Heart left ventricle (tissue), 16 donors: ENCODE measurements around the gene ENGASE. TPM values are rescaled to one million over a fixed set of nuclear protein-coding genes. Genes with fewer than 3 reads are reported as not detected.

Experiments
- ATAC-seq, 4 donors: fragments of 200-7000 bp; cut with Tn5 transposase; one replicate each; pipeline ENCODE4 v1.9.1; 2020 to 2022; ENCODE audit warnings: moderate library complexity in 4 of 4, mild to moderate bottlenecking in 3 of 4, moderate number of reproducible peaks in 1 of 4
- DNase-seq, 5 donors: peaks; one replicate each; pipeline ENCODE4 v3.0.0-alpha.2; 2020
- H3K27ac ChIP-seq, 12 donors: fragments of 200-600 bp; sonication (generic) in 4 of 12; one replicate each; pipeline versions ENCODE4 v1.5.0 to v1.8.0; 2016 to 2022; ENCODE audit warnings: mild to moderate bottlenecking in 2 of 12
- H3K27me3 ChIP-seq, 9 donors: fragments of 200-600 bp; sonication (generic) in 2 of 9; one replicate each; pipeline versions ENCODE4 v1.5.1 to v1.8.0; 2016 to 2022; ENCODE audit warnings: mild to moderate bottlenecking in 3 of 9
- H3K36me3 ChIP-seq, 9 donors: fragments of 200-600 bp; sonication (generic) in 2 of 9; one replicate each; pipeline versions ENCODE4 v1.5.0 to v1.8.0; 2018 to 2022; ENCODE audit warnings: mild to moderate bottlenecking in 2 of 9
- H3K4me1 ChIP-seq, 12 donors: fragments of 200-600 bp; sonication (generic) in 4 of 12; one replicate each; pipeline versions ENCODE4 v1.5.0 to v1.8.0; 2016 to 2022; ENCODE audit warnings: mild to moderate bottlenecking in 3 of 12
- H3K4me3 ChIP-seq, 12 donors: fragments of 200-600 bp; sonication (generic) in 4 of 12; one replicate each; pipeline versions ENCODE4 v1.5.0 to v1.8.0; 2017 to 2022; ENCODE audit warnings: mild to moderate bottlenecking in 9 of 12, moderate library complexity in 4 of 12
- H3K9me3 ChIP-seq, 12 donors: fragments of 200-600 bp; sonication (generic) in 4 of 12; one replicate each; pipeline versions ENCODE4 v1.5.0 to v1.8.0; 2016 to 2022; ENCODE audit warnings: mild to moderate bottlenecking in 1 of 12
- CTCF ChIP-seq, 12 donors: fragments of 200-600 bp; sonication (generic) in 4 of 12; IDR thresholded peaks; one replicate each; pipeline versions ENCODE4 v1.5.0 to v1.8.0; 2018 to 2022; ENCODE audit warnings: antibody characterized with exemption in 12 of 12, mild to moderate bottlenecking in 5 of 12
- POLR2A ChIP-seq, 2 donors: fragments of 450-650 bp; IDR thresholded peaks; one replicate each; pipeline ENCODE4 v1.6.1; 2017; ENCODE audit warnings: antibody characterized with exemption in 2 of 2, mild to moderate bottlenecking in 2 of 2, moderate library complexity in 2 of 2
- WGBS, 4 donors: extraction: QIAGEN DNeasy Blood & Tissue Kit in 2 of 4; methylation state at CpG; one replicate each; pipeline versions ENCODE4 v1.1.5 to v1.1.7; 2013 to 2018; 5-methylcytosine and 5-hydroxymethylcytosine counted together
- intact Hi-C, 10 donors: fragments of 100-400 bp; cut with DNase I; formaldehyde crosslinking; loops; one replicate each; pipeline versions ENCODE4 v1.11.1 to v1.14.2; 2022
- polyA plus RNA-seq, 2 donors: library from polyadenylated mRNA; stranded (reverse); fragments of 200-250 nt; gene quantifications; one replicate each; pipeline ENCODE4 v1.2.3, GENCODE V29; 2013
- total RNA-seq, 9 donors: library from RNA; depleted of rRNA in 2 of 9; stranded (reverse); fragments of >200 nt in 2 of 9; fragmentation: NEBNext Ultra II Directional in 3 of 9; extraction: Animal tissue kit (Norgen Biotek cat#: 25700) in 3 of 9; gene quantifications; one replicate each; pipeline versions ENCODE4 v1.1.0 to v1.2.4, GENCODE V29; 2016 to 2023
- donor health status: ischemic (EF 13 %, LVEDD 7.1; RV severe dilation, severe dysfunction).
- donor health status: healthy with polysubstance abuse.
- donor health status: DM: no; HTN: yes; CAD: no.
- donor health status: DM: no; HTN: no; CAD: no.
- donor health status: ischemic (EF 25% LVEDD 6.9; RV normal size, moderate dysfunction).
- donor health status: ischemic (EF 25% LVEDD 5.7; RV mildly dilated, moderate dysfunction).
- donor health status: healthy.
- donor health status: DM: yes; HTN: yes; CAD: no.
- donor health status: ischemic (EF 35%, LVEDD 5.7; RV mildly dilated, moderate dysfunction).
- donor health status: nonischemic (EF 11% LVEDD 7.7; RV severe dilation, severe dysfunction).
- donor health status: DM: yes; HTN: yes; CAD: no.
- donor health status: PGD.
- donor health status: ischemic (EF 29% LVEDD 5.4; RV normal size, mild dysfunction).
- donor health status: nonischemic (EF 23%, LVEDD 6.1; RV moderate dilation, normal function).

ENGASE gene
- total and polyA plus RNA-seq, 11 donors: 6.2 to 42.0 (median 23.5) TPM

- Histone ChIP-seq H3K4me3 (no peak overlapping the region), H3K27ac (peak overlapping the region in 4 of 12 donors; percentile 12 to 79 (median 40)), H3K9me3 (peaks cover 0 to 15% (median 4%) of the 10 kb centered on the region in 12 donors), H3K4me1 (peaks cover 0 to 16% (median 8%) of the 10 kb centered on the region in 12 donors), H3K27me3 (no peaks in the 10 kb centered on the region), H3K36me3 (peaks cover 0 to 7% (median 0%) of the 10 kb centered on the region in 9 donors)
- ATAC-seq (peak in 3 of 4 donors; percentile 50 to 67 (median 56)), DNase-seq (no peak)
- WGBS, 4 donors: 52 to 67% (median 57%) methylated on average over 2 of the region's 2 CpGs
- intact Hi-C loops: no loop called here
- TF ChIP-seq POLR2A (IDR thresholded peaks at IDR 0.05): no peak
- TF ChIP-seq CTCF (IDR thresholded peaks at IDR 0.05): no peak
Measured at GRCh38 chr17:79053251-79053925, 21.2 kb upstream of the ENGASE start.

GRCh38 chr17:79054200-79054960 lies 20.2 kb upstream of the ENGASE start:
- TF ChIP-seq CTCF (IDR thresholded peaks at IDR 0.05): no peak
- no peak for TF ChIP-seq POLR2A (IDR thresholded peaks at IDR 0.05)
- peak overlapping the region in 10 of 12 donors; percentile 20 to 85 (median 32) for H3K27ac ChIP-seq
- intact Hi-C loops: no loop called here

GRCh38 chr17:79055197-79055596 lies 19.4 kb upstream of the ENGASE start:
- no peaks in the 10 kb centered on the region for H3K36me3 ChIP-seq
- H3K27ac ChIP-seq: peak overlapping the region in 8 of 12 donors; percentile 29 to 85 (median 42)
- H3K27me3 ChIP-seq: no peaks in the 10 kb centered on the region
- ATAC-seq (peak in 2 of 4 donors; percentile 35 to 59), DNase-seq (no peak)
- H3K4me3 ChIP-seq: no peak overlapping the region
- whole genome bisulfite sequencing, 4 donors: 66 to 81% (median 73%) methylated on average over 5 of the region's 5 CpGs
- H3K9me3 ChIP-seq: peaks cover 0 to 15% (median 4%) of the 10 kb centered on the region in 12 donors
- intact Hi-C loops: no loop called here
- H3K4me1 ChIP-seq: peaks cover 0 to 14% (median 0%) of the 10 kb centered on the region in 12 donors
- no peak for TF ChIP-seq POLR2A (IDR thresholded peaks at IDR 0.05)
- TF ChIP-seq CTCF (IDR thresholded peaks at IDR 0.05): no peak

More at GRCh38 chr17:79054200-79054960, 20.2 kb upstream of the ENGASE start:
- no peak for DNase-seq
- H3K36me3 ChIP-seq: no peaks in the 10 kb centered on the region
- no peak for ATAC-seq
- H3K4me1 ChIP-seq: peaks cover 0 to 14% (median under 1%) of the 10 kb centered on the region in 12 donors
- H3K27me3 ChIP-seq: no peaks in the 10 kb centered on the region
- WGBS, 4 donors: 79 to 84% (median 82%) methylated on average over 2 of the region's 2 CpGs
- H3K4me3 ChIP-seq: no peak overlapping the region
- H3K9me3 ChIP-seq: peaks cover 0 to 15% (median 4%) of the 10 kb centered on the region in 12 donors
